GM21526 (cell line): ENCODE results near the gene OTC.

Source experiments
- ATAC-seq: cut with Tn5 transposase; IDR thresholded peaks from one replicate; pipeline ENCODE4 v1.9.1; 2021; ENCODE audit warnings: moderate library complexity; ENCODE audit not compliant: unreplicated experiment, low FRiP score

OTC gene

DNA sequence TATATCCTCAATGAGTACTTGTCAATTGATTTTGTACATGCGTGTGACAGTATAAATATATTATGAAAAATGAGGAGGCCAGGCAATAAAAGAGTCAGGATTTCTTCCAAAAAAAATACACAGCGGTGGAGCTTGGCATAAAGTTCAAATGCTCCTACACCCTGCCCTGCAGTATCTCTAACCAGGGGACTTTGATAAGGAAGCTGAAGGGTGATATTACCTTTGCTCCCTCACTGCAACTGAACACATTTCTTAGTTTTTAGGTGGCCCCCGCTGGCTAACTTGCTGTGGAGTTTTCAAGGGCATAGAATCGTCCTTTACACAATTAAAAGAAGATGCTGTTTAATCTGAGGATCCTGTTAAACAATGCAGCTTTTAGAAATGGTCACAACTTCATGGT lies at the start of gene OTC:
OTC (plus strand) TSS at position 243 of the 400 bp plus-strand sequence; CDS start at position 336, 93 bp downstream.
- no peak for ATAC-seq

DNA sequence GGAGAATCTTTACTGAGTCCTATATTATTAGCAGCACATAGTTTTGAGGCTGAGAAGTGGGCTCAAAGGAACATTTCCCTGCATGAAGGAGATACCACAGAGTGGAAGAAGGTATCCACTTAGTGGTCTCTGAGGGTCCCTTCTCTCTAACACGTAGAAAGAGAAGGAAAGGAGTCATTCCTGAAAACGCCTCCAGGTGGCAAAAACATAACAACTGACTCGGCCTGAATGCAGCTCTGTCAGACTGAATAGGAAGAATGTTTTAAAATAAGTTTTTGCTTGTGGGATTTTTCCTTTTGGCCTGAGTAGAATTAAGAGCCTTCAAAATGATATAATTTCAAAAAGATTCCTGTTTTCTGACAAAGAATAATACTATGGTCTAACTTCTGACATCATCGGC lies 48.4 kb upstream of the OTC start:
- ATAC-seq: no peak

DNA sequence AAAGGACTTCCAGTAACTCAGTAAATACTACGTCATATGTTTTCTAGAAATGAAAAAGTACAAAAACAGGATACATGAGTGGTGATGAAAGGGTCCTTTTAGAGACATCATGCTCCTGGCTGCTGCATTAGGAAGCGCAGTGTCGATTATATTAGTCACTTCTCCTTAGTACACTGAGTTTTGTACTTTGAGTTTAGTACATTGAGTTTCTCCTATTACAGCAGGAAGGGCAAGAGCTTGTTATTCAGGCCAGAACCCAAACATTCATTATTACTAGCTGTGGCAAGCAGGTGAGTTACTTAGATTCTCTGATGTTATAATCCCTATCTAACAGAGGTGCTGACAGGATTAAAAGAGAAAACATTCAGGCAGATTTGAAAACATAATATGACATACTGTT lies 46.4 kb upstream of the OTC start:
- no peak for ATAC-seq

DNA sequence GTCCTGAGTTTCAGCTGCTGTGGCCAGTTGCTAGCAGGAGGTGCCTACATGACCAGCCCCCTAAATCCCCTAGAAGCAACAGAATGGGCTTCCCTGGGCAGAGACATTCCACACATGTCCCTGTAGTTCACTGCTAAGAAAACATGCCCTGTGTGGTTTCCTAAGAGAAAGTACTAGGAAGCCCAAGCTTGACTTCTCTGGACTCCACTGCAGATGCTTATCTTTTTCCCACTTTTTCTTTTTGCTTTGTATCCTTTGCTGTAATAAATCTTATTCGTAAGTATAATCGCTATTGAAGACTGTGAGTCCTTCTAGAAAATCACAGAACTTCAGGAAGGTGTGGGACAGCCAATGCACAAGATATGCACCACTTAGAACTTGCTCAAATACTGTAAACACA lies 40.7 kb upstream of the OTC start:
- no peak for ATAC-seq

DNA sequence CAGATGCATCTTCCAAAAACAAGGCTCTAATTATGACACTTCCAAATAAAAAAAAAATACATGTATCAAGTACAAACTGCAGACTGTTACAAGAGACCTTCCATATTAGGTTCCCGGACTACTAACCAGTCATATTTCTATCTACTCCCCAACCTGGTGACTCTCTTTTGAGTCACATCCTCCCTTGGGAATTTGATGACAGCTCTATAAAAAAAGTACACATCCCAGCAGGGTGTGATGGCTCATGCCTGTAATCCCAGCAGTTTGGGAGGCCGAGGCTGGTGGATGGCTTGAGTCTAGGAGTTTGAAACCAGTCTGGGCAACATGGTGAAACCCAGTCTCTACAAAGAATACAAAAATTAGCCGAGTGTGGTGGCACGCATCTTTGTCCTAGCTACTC lies 40.0 kb upstream of the OTC start:
- ATAC-seq: no peak

DNA sequence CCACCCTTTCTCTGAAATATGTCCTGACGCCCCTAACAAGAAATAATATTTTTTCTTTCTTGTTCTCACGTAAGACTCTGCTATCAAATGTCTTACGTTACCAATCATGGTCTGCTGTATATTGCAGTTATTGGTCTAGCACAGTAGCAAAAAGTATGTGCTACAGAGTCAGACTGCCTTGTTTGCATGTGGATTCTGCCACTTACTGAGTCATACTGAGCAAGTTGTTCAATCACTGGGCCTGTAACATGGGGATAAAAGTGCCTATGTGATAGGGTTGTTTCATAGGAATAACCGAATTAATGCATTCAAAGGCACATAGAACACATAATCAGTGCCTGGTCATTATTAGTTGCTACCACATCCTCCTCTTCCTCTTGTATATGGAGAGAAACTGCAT lies 39.2 kb upstream of the OTC start:
- no peak for ATAC-seq

DNA sequence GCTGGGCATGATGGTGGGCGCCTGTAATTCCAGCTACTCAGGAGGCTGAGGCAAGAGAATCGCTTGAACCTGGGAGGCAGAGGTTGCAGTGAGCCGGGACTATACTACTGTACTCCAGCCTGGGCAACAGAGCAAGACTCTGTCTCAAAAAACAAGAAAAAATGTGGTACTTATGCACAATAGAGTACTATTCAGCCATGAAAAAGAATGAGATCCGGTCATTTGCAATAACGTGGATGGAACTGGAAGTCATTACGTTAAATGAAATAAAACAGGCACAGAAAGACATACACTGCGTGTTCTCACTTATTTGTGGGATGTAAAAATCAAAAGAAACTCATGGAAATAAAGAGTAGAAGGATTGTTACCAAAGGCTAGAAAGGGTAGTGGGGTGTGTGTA lies 37.2 kb upstream of the OTC start:
- ATAC-seq: no peak

DNA sequence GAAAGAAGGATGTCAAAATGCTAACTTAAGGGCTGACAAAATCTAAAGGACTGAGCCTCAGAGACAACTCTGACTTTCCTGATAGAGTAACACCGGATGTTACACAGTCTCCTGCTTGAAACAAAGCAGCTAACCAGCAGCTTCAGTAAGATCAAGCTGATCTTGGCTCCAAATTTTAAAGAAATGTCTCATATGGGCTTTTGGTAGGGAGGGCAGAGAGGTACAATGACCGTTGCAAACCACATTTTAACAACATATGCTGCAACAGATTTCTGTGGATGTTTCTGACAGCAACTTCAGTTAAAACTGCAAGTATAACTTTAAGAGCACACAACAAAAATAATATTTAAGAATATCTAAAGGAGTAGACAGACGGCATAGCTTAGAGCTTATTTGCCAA lies 34.2 kb upstream of the OTC start:
- ATAC-seq: no peak

DNA sequence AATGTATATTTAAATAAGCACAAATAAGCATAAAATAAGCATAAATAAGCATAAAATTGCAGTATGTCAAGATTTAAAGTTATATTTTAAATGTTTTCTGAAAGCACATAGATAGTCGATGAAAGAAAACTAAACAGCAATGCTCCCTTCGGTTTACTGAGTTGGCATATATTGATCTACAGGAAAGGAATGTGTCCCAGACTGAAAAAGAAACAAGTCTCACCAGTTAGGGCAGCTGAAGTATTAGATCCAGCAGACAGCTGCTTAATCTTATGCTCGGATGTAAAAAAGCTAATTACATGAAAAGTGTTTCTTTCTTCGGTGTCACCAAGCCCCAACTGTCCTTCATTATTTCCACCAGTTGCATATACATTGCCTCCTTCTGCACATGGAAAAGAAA lies 33.8 kb upstream of the OTC start:
- no peak for ATAC-seq

DNA sequence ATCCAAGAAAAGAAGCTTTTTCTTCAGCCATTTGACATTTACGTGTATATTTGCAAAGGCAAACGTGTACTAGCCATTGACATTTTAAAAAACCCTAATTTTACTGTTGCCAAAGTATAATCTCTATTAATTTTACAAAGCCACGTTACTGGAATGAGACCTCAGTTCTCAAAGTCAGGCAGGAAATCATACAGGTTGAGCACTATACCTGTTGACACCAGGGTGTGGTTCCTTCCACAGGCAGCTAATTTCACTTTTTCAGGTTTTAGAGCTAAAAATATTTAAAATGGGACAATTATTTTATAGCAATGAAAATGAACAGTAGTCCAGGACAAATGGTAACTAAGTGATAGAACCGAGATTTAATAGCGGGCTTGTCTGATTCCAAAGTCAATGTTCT lies 31.6 kb upstream of the OTC start:
- ATAC-seq: no peak

DNA sequence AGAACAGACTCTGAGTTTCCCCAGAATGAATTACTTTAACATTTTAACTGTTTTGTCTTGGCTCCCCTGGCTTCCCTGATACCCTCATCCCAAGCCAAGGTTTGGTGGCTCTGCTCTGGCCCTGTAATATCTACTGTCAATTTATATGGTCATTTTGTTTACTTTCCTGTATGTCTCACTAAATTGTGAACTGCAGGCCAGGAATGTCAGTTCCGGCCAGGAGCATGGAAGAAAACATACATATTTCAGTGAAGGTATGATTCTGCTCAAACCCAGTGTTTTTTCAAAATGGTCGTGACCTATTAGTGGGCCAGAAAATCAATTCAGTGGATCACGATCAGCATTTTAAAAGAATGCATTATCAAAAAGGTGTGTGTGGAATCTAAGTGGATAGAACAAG lies 26.3 kb upstream of the OTC start:
- ATAC-seq: no peak

DNA sequence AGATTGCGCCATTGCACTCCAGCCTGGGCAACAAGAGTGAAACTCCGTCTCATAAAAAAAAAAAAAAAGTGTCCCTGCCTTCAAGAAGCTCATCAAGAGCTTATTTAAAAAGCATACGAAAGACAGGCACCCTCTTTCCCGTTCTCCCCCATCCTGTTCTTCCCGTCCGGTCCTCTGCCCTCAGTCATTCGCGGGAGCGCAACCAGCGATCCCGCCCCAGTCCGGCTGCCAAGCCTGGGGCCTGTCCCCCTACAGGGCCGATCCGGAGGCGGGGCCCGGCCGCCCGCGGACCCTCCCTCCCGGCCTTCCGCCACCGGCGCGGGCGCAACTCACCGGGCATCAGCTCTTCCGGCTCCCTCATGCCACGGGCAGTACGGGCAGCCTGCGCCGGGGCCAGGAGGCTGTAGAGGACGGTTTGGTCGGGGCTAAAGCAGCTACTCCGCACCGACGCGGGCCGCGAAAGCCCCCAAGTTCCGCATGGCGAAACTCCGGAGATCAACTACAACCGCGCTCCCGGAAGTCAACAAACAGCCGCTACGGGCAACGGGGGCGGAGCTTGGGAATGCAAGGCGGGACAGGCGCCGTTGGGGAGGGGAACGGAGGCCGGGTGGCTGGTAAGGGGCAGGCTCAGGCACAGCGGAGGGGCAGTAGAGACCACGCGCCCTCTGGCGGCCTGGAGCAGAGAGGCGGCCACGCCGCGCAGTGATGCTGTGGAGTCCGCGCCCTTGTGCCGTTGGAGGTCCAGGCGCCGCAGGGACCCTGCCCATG lies 25.2 kb upstream of the OTC start, which contains the start of gene RPGR:
RPGR (minus strand) TSS at position 503 of the 768 bp plus-strand sequence; CDS start at position 361, 142 bp downstream.
- ATAC-seq: peak; percentile 93

DNA sequence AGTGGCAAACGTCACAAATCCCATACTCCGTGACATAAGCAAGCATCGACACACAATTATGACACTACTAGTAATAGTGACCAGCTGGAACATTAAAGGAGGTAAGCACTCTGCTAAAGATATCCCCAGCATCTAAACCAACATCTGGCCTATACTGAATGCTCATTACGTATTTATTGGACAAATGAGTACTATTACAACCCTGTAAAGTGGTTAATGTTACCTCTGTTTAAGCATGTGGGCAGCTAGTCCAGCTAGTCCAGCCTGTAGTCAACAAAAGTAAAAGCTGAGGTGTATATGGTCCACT lies 24.7 kb upstream of the OTC start:
- no peak for ATAC-seq

DNA sequence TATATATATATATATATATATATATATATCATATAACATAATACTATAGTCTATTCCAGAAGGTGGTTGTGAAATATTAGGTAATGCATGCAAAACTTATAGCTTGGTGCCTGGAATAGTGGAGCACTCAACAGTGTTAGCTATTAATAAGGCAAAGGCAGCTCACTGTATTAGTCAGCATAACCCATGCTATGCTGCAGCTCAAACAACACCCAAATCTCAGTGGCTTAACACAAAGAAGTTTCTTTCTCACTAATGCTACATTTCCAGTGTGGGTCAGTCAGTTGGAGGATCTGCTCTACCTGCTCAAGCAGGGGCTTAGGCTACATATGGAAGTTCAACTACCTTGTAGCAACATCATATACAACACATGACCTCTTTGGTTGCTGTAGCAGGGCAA lies 19.9 kb upstream of the OTC start:
- peak; percentile 58 for ATAC-seq

DNA sequence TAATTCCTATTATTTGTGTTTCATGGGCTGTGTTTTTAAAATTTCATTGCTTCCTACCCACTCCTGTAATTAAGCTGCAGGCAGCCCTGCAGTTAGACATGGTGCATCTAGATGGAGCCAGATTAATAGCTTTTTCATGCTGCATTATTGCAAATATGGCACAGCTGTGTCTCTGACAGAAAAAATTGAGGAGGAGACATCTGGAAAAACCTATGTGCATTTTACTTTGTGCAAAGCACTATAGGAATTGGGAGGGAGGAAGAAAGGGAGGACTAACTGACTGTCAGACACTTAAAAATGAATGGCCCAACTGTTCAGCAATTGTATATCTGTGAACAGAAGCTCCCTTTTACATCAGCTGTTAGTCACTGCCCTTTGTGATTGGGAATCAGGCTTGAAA lies 17.0 kb upstream of the OTC start:
- ATAC-seq: no peak

DNA sequence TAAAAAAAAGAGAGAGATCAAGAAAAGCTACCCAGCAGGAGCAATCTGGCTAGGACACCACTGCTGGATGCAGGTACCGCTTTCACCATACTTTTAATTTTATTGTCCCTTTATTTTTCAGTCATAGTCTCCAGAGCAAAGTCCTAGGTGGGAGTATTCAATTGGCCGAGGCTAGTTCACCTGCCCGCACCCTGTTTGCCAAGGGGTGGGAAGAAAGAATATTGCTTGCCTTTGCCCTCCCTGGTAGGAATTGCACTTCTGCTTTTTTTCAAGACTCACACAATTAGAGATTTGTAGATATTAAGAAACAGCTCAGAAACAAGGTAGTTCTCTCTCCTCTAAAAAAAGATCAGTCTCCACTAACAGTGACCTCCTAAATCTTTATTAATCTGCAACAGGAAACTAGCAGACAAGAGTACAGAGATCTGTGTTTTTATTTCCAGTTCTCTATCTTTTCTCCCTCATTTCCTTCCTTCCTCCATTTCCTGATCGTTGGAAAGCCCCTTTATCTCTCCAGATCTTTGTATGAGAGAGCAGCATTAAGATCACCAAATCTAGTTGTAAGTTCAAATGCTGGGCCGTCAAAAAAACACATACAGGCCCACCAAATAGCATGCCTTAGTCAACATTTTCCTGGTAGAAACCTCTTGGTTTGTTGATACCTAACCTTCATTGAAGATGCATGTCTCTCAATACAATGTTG lies 15.7 kb upstream of the OTC start:
- no peak for ATAC-seq

DNA sequence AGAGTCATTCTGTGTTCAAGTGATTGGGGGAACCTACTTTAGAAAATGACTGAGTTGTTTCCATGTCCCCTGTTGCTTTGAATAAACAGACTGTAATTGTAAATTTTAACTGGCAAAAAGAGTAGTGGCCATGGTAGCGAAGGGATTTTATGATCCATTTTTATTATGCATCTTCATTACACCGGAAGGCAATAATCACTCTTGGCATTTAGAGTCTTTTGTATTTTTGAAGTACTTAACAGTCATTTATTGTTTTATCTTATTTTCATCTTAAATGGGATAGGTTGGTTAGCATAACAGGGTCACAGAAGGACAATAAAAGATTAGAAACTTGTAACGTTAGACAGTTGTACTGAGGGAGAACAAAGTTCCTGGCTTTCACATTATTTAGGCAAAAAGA lies 11.0 kb upstream of the OTC start:
- no peak for ATAC-seq

DNA sequence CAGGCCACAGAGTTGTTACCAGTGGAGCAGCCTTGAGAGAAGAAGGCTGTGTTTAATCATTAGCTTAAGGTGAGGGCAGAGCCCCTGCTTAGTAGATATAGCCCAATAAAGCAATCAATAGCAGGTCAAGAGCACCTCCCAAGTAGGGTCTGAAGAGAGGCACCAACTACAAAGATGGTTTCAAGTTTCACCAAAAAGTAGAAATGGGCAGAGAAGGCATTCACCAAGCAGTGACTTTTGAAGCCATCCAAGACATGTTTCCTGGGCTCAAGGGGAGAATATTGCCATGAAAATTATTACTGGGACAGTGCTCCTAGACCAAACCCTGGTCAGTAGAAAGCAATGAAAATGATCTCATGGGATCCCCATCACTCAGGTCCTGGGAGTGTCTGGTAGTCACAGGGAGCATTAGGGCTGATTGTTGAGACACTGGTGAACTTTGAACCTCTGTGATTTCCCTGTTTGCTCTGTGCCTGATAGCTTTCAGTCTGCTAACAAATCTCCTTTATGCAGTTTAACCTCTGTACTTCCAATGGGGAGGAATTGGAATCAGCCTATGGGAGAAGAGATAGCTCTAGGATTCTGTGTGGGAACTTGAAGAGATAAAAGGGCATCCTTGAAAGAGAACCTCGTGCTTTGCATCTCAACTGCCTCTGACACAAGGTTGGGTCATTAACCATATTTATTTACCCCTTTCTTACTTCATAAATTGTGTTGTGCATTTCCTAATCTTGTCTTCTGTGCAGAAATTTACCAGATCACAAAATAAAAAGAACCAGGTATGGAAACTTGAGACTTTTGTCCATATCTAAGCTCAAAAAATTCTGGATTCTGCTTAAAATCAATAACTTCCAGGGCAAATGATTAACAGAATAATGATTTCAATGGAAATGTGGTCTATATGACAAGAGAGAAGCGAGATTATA lies 9.3 kb upstream of the OTC start:
- no peak for ATAC-seq

DNA sequence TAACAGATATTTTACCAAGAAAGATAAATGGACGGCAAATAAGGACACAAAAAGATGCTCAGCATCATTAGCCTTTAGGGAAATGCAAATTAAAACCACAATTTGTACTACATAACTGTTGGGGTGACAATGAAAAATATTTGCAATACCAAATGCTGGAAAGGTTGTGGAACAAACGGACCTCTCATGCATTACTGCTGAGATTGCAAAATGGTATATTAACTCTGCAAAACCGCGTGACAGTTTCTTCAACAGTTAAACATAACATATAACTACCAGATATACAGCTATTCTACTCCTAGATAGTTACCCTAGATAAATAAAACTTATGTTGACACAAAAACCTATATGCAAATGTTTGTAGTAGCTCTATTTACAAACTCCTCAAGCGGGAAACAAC lies 6.3 kb upstream of the OTC start:
- no peak for ATAC-seq

DNA sequence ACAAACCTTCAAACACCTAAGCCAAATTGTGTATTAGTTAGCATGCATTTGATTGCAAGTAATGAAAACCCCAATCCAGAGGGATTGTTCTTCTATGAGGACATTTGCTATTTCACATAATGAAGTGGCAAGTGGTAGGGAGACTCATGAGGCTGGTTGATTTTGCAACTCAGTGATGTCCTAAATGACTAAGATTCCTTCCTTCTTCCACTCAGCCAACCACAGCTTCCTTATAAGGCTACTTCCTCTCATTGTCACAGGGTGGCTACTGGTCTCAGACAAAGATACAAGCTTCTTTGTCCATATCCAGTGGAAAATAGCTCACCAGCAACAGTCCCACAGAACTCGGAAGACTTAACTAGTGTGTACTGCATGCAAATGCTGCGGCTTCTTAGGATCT lies 5.3 kb upstream of the OTC start:
- no peak for ATAC-seq

DNA sequence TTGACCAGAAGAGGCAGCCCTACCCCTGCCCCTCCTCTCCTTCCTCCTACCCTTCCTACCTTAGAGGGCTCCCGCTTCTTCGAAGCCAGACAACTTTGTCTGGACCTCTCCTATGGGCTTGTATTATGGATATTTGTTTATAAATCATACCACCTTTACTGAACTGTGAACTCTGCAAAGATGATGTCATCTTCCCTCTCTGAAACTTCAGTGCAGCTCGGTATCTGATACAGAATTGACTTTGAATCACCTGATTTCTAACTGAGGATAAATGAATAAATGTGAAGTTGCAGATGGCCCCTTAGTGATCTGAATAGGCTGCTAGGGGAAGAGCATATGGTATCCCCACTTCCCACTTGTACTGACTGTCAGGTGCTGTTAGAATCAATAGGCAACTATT lies 1.1 kb upstream of the OTC start:
- no peak for ATAC-seq
